ENCODE data around the gene SLC6A6.

Gene SLC6A6

DNA sequence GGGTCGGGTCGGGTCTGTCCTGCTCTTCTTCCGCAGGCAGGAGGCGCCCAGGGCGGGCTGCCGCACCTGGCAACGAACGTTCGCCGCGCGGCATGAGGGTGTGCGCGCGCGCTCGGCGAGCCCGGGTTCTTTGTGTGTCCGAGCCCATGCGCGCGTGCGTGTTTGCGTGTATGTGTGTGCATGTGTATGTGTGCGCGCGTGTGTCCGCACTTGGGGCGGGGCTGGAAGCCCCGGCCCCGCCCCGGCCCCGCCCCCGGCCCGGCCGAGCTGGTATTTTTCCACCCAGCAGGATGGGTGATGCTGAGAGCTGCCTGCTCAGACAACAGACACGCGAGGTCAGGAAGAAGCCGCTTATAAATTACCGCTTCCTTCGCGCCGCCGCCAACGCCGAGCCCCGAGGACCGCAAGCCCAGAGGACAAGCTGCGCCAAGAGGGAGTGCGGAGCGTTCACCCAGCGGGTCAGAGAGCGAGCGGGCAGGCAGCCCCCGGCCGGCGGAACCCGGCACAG, at the start of gene SLC6A6:
Gene SLC6A6, plus strand, starts transcription at position 303 of the 508 bp plus-strand sequence. CDS start 41,029 bp downstream, outside the sequence.
- peak; percentile 96 for DNase-seq

DNA sequence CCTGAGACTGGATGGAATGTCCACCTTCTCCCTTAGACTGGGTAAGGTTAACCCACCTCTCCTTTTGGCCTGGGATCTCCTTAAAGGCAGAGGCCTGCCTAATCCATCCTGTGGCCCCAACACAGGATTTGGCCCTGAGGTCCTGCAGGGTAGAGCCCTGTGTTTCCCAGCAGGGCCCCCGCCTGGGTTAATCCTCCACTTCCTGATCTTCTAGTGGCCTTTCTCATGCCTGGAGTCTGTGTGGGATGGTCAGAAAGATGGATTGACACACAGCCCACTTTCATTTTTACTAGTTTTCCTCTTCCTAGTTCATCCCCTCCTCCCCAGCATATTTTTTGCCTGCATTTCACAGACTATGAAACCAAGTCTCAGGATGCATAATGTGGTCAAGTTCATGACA, 48.9 kb upstream of the SLC6A6 start:
- DNase-seq, result no peak

DNA sequence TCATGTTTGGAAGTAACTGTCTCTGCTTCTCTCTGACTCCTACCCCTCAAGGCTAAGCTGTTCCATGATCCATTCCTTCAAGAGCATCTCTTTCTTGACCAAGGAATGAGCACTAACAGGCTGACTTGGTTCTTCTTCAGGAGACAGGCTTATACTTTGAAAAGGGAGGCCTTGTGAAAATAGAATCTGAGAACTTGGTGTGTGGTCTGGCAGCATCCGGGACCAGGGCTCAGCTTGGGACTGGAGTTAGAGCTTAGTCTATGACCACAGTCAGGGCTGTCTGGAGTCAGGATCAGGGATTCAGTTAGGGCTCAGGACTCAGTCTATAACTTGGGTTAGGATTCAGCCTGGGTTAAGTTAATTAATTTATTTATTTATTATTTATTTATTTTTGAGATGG, 44.9 kb upstream of the SLC6A6 start:
- DNase-seq, result no peak

DNA sequence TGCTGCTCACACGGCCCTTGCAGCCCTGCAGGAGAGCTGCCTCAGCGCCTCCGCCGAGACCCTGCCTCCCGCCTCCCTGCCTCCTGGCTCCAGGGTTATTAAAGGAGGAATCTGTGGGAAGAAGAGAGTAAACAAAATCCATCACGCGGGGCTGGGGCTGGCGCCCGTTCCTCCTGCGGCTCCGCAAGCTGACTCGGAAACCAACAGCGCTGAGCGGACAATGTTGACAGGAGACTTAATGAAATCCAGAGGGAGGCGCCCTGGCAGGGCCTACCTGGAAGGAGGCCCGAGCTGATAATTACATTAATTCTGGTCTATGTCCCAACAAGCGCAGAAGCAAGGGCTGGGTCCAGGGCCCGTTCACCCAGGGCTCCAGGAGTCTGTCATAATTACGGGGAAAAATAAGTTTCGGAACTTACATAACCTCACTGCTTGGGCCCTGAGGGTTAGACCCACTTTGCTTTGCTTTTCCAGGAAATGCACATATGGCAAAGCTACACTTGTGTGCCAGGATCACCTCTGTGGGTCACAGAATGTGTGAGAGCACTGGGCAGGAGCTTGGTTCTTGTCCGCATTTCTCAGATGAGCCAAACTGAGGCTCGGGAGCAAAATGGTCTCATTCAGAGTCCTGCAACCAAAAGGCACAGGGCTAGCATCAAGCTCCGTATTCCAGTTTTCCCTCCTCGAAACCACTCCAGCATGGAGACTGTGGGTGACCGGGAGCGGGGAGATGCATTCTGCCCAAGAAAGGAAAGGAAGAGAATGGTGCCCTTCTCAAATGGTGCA, 43.8 kb upstream of the SLC6A6 start:
- no peak for DNase-seq

DNA sequence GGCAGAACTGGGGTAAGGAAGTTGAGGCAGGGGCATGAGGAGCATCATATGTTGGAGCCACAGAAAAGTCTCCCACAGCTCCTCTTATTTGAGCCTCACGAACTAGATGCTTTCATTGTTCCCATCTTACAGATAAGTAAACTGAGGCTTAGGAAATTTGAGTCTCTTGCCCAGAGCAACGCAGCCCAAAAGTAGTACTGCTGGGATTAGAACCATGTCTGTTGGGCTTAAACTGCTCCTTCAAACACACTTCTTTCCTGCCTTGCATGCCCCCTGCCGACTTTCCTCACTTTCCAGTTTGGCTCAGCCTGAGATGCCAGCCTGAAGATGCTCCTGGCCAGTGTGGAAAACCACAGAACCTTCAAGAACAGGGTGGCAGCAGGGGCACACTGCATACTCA, 43.1 kb upstream of the SLC6A6 start:
- DNase-seq, result no peak

DNA sequence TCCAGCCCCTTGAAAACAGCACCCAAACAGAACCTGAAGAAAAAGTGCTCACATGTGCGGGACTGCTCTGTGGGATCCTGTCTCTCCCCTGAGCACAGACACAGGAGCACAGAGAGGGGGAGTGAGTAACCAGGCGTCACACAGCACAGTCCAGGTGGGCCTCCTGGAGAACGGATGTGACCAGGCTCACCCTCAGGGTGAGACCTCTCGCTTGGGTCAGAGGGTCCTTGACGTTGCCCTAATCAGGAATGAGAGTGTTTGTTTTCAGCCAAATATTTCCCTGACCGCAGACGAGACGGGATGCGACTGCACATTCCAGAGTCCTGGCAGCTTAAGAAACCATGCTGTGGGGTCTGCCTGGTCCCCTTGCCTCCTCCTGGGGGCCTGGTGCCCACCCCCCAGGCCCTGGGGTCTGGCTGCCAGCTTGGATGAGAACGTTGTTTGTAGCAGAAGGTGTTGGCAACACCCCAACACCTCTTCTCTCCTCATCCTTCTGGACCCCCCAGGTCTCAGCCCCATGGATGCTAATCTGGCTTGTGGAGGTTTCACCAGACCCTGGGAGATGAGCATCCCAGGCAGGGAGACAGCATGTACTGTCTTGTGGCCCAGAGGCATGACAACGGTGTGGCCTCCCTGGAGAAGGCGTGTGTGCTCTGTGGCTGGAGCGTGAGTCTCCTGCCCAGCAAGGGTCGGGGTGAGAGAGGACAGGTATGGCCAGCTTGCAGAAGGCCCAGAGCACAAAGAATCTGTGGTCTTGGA, 42.1 kb upstream of the SLC6A6 start:
- DNase-seq, result no peak

DNA sequence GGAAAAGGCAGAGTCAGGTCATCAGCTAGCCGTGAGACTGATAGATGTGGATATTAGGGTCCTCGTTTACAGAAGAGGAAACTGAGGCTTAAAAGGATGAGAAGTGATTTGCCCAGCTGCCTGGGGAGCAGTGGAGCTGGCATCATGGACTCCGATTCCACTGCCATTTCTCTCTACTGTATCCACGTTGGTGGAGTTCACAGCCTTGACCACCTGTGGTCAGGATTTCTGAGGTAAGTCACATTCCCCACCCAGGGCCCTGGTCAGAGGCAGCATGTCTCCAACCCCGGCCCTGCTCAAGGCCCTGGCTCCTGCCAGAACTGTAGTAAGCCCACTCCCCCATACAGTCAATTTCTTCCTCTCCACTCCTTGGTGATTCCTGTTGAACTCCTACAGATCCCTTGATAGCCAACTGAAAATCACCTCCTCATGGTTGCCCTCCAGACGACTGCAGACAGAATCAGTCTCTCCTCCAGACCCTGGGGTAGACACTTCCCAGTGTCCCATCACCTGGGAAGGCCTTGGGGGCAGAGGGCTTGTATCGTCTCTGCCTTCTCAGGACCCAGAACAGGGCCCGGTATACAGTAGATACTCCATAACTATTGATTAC, 41.2 kb upstream of the SLC6A6 start:
- DNase-seq, result no peak

DNA sequence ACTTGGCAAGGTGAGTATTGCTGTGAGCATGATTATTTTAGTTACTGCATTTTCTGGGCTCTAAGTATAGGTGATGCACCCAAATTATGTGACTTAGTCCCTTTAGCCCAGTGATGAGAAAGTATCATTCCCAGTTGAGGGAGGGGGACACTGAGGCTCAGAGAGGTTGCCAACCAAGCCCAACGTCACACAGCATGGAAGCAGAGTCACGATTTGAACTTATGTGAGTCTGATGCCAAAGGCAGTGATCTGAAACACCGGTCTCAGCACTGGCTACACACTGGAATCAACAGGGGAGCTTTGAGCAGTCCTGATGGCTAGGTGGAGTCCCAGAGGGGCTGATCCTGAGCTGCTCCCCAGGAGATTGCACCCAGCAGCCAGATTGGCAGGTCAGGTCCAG, 39.5 kb upstream of the SLC6A6 start:
- no peak for DNase-seq

DNA sequence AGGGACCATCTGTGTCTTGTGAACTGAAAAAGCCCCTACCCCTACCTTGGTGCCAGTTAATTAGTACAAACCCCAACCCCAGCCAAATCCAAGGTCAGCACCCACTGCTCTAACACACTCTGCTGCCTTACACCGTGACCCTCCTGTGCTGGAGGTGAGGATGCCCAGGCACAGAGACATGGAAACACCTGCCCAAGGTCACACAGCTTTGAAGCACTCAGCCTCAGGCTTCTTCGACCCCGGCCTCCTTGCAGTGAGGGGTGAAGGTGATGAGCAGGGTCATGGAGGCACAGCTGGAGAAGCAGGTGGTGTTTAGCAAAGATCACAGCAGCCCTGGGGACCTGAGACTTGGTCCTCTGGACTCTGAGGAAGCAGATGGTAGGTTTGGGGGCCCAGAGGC, 39.0 kb upstream of the SLC6A6 start:
- no peak for DNase-seq

DNA sequence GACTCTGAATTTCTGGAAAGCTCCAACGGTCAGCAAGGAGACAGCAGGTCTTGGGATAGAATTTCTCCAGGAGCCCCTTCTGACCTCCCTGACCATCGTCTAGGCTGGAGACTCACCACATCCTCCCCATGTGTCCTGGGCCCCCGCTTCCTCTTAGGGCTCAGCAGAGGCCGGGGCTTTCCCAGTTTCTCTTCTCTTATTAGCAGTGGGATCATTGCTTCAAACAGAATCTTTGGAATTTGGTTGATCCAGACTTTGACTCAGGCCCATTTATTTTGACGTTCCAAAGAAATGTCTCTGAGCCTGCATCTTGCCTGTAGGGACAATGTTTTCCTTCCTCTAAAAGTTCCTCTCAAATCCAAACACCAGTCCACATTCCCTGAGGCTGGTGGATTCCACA, 38.4 kb upstream of the SLC6A6 start:
- DNase-seq, result no peak

DNA sequence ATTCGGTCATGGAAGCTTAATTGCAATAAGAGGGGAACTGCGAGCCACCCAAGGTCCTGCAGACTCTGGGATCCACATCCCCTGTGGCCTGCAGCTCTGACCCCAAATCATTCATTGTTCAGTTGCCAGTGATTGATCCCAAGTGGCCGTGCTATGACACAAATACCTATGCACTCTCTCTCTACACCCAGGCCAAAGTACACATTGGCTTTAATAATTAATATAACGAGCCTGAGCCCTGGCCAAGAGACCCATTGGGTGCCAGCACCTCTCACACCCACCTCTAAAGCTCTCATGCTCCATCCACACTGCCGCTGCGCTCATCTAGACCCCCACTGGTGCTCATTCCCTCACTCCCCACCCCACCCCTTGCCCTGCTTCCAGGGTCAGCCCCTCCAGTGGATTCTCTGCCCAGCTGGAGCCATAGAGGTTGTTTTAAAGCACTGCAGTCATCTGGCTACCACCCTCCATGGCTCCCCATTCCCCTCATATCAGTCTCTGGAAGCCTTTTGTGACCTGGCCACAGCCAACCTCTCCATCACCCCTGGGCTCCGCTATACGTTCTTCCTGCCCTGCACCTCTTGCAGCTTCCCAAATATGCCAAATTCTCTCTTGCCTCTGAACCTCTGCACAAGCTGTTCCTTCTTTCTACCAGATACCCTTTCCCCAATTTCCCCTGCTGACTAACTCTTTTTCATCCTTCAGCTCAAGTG, 37.7 kb upstream of the SLC6A6 start:
- DNase-seq, result no peak

DNA sequence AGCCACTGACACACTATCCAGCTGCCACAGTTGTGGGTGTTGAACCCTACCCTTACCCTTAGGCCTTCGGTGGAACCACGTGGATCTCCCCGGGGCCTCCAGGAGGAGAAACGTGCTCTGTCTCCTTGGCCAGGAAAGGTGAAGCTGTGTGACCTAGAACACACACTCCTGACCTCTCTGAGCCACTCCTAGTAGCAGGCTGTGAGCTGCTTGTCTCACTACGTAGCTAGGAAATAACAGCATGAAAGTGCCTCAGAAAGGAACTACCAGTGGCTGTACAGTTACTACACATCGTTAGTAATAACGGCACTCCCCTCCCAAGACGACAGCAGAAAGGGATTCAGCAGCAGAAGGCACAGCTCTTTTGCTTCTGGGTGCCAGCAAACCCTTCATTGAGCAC, 36.2 kb upstream of the SLC6A6 start:
- DNase-seq, result no peak

DNA sequence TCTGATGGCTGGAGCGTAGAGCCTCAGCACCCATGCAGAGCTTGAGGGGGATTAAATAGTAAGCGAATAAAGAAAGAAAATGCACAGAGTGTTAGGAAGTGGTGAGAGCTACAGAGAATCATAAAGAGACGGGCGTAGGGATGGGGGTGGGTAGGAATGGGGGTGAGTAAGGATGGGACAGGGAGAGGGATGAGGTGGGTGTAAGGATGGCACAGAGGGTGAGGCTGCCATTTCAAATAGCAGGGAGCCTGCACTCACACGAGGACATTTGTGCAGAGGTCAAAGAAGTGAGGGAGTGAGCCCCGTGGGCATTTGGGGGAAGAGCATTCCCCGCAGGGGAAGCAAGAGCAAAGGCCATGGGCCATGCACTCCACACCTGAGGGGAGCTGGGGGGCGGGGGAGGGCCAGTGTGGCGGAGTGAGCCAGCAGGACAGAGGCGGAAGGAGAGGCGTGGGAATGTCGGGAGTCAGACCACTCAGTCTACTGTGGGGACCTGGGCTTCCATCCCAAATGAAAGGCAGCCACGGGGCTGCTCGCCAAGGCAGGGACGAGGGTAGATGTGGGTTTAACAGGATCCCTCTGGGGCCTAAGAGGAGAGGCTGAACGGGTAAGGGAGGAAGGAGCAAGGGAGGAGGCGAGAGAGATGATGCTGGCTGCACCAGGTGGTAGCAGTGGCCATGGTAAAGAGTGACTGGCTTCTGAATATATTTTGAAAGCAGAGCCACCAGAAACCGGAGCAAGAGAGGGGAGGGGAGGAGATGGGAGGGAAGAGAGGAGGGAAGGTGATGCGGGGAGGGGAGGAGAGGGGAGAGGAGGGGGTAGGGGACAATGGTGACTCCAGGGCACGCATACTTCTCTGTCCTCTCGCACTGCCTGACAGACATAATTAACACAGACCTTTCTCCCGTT, 35.2 kb upstream of the SLC6A6 start:
- no peak for DNase-seq

DNA sequence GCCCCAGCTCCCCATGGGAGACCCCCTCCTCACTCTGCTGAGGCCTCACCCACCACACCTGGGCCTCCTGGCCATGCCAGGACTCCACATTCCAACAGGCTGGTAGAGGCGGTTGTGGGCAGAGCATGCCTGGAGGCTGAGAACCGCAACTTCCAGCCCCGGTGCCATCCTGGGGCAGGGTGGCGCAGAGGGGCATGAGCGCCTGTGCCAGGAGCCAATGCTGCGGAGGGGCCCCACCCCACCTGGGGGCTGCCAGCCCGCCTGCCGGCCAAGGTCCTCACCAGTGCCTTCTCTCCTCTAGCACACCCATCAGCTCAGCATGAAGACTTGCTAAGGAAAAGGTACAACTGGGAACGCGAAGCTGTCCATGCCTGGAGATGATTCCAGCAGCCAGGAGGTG, 34.3 kb upstream of the SLC6A6 start:
- no peak for DNase-seq

DNA sequence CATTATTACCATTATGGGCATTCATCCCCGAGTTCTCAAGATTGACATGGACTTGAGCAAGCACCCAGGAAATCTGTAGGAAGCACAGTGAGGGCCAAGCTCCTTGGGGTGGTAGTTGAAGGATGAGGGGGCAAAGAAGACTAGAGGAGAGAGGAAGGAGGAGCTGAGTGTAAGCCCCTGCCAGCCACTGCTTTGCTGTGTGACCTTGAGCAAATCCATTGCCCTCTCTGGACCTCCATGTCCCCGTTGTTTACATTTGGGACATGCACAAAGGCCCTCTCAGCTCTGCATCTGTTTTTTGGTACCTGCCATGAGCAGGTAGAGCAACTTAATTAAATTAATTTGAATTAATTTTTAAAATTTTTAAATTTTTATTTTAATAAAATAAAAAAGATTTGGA, 33.5 kb upstream of the SLC6A6 start:
- DNase-seq, result no peak

DNA sequence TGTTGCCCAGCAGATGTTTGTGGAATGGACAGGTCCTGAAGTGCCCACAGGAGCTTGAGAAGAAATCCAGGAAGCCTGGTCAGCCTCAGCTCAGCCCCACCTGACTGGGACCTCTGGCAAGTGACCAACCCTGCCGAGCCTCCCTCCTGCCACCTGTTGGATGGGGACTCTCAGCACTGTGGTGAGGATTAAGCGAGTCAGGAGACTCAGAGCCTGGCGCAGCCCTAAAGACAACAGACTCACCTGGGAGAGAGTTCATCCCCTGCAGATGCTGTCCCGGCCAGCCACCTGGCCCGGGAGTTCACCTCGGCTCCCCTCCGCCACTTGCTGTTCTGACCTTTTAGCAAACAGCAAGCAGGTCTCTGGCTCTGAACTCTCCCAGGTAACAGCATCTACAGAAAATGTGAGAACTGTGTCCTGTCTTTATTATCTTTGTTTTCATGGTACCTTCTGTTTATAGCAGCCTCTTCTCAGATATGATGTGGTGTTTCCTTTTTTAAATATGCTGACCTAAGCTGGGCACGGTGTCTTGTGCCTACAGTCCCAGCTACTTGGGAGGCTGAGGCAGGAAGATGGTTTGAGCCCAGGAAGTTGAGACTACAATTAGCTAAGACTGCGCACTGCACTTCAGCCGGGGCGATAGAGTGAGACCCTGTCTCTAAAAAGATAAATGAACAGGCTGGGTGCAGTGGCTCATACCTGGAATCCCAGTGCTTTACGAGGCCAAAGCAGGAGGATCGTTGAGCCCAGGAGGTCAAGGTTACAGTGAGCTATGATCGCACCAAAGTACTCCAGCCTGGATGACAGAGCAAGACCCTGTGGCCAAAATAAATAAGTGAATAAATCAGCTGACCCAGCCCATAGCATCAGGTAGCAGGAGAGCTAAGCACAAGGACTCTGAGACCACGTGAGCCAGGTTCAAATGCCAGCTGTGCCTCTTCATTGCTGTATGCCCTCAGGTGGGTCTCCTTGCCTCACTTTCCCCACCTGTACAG, 32.4 kb upstream of the SLC6A6 start:
- no peak for DNase-seq

DNA sequence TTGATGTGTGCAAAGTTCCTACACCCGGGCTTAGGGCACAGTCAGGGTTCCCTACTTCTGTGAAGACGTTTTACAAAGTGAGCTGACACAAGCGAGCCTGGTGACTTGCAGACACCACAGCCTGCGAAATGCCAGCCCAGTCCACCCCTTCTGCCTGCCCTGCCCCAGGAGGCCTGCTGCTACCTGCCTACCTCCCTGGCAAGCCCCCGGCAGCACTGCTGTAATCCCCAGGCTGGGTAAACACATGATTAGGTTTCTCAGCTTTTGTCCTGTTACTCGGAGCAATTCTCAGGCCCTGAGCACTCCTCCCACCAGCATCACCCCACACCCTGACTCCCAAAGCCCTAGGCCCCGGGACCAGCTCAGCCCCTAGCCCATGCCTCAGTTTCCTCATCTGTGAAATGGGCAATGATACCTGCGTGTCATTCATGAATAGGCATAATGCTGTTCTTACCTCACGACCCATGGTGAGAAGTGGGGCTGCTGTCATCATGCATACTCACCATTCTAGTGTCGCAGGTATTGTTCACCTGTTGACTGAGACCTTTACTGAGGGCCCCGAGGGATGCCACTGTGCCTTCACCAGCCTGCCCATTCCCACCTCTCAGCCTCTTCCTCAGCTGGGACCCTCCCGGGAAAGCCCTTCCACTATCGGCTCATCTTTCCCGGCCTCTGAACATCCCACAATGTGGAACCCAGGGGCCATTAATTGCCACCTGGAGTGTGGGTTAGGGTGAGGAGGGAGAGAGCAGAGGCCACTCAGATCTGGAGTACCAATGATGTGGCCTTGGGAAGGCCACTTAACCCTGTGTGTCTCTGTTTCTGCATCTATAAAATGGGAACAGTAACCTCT, 31.5 kb upstream of the SLC6A6 start:
- no peak for DNase-seq

DNA sequence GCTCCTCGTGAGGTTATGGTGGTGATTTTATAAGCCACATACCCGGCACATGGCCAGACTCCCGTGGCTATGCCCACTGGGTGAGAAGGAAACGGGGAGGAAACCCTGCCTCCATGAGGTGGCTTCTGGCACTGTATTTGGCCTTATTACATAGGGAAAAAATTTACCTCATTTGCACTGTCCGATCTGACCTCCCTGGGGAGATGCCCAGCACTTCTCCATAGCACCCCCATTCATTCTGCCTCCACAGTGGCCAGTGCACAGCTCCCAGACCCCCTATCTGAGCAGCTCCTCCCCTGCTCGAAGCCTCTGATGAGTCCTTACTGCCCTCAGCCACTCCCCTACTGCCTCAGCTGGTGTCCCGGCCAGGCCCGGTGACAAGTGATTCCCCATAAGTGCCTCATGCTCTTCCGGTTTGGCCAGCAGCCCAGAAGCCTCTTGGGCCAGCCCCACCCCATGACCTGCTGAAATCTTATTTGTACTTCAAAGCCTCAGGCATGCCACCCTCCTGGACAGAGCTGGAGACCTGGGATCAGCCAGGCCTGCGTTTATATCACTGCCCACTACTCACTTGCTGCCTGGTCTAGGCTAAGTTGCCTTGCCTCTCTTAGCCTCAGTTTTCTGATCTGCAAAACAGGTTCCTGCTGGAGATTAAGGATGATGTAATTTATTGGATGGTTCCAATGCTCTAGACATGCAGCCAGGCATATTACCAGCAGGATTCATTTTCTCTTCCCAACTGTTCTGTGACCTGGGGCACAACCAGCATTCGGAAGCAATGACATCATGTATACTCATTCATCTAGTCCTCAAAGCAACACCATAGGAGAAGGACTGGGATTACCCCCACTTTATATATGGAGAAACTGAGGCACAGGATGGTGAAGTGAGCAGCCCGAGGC, 30.6 kb upstream of the SLC6A6 start:
- no peak for DNase-seq

DNA sequence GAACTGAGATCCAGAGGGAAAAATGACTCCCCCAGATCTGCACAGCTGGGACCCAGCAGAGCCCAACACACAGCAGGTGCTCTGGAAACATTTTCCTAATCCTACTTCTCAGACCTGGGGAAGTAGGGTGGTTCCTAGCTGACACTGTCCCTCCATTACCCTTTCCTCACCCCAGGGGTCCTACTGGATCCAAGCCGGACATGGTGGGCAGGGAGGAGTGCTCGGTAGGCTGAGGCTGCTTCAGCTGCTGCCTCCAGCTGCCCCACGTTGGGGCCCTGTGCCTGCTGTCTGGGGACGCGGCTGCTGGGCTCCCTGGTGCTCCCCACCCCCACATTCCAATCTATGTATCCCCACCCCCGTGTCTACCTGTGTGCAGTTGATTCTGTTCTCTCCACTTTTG, 29.8 kb upstream of the SLC6A6 start:
- no peak for DNase-seq

Data from CD4-positive, alpha-beta T cell treated with Interleukin-10 for 1 hour (primary cell).